ENCODE results near the gene UCP3. TPM values are rescaled to one million over a fixed set of nuclear protein-coding genes. Genes with fewer than 3 reads are reported as not detected.

Gene UCP3
- total RNA-seq, 1 donor from 2014 or later = 5.7 TPM

GRCh38 chr11:74044538-74044937 lies 35.7 kb upstream of the UCP3 start:
- peaks cover 72% of the 10 kb centered on the region for H3K36me3 Mint-ChIP-seq (ENCODE audit: low read depth)
- no peaks in the 10 kb centered on the region for H3K27me3 Mint-ChIP-seq
- no peak for DNase-seq
- no peak overlapping the region for H3K27ac Mint-ChIP-seq
- H3K4me3 Mint-ChIP-seq = no peak overlapping the region
- no peak for TF ChIP-seq CTCF (IDR thresholded peaks at IDR 0.05)
- no peaks in the 10 kb centered on the region for H3K4me1 Mint-ChIP-seq
- POLR2A ChIA-PET = no interaction called here
- CTCF ChIA-PET = no interaction called here
- H3K9me3 Mint-ChIP-seq = no peaks in the 10 kb centered on the region
- intact Hi-C loops (cut with micrococcal nuclease) = no loop called here
- ATAC-seq (ENCODE audit: low read depth) = no peak

- Mint-ChIP-seq H3K36me3 (ENCODE audit: low read depth) (peaks cover 72% of the 10 kb centered on the region), H3K27me3 (no peaks in the 10 kb centered on the region), H3K9me3 (no peaks in the 10 kb centered on the region), H3K4me1 (no peaks in the 10 kb centered on the region), H3K4me3 (no peak overlapping the region), H3K27ac (no peak overlapping the region)
- intact Hi-C loops (cut with micrococcal nuclease) = no loop called here
- POLR2A ChIA-PET = interaction anchor here (1.0 kb wide), 1 partner anchor 64 kb away, joined by 3 read pairs; no protein-coding TSS in a partner anchor
- DNase-seq (no peak), ATAC-seq (ENCODE audit: low read depth) (no peak)
- CTCF ChIA-PET = no interaction called here
- no peak for TF ChIP-seq CTCF (IDR thresholded peaks at IDR 0.05)
Observed at GRCh38 chr11:74043450-74043849, 34.6 kb upstream of the UCP3 start.

GRCh38 chr11:74037309-74037708 lies 28.4 kb upstream of the UCP3 start:
- intact Hi-C loops (cut with micrococcal nuclease) = no loop called here
- H3K4me1 Mint-ChIP-seq = no peaks in the 10 kb centered on the region
- no peaks in the 10 kb centered on the region for H3K27me3 Mint-ChIP-seq
- H3K27ac Mint-ChIP-seq = no peak overlapping the region
- POLR2A ChIA-PET = no interaction called here
- DNase-seq (no peak), ATAC-seq (ENCODE audit: low read depth) (no peak)
- H3K9me3 Mint-ChIP-seq = no peaks in the 10 kb centered on the region
- CTCF ChIA-PET = no interaction called here
- no peak for TF ChIP-seq CTCF (IDR thresholded peaks at IDR 0.05)
- H3K36me3 Mint-ChIP-seq (ENCODE audit: low read depth) = peaks cover 90% of the 10 kb centered on the region
- no peak overlapping the region for H3K4me3 Mint-ChIP-seq

GRCh38 chr11:74035264-74035663 lies 26.4 kb upstream of the UCP3 start:
- DNase-seq = no peak
- ChIA-PET CTCF (no interaction called here), POLR2A (no interaction called here)
- TF ChIP-seq CTCF (IDR thresholded peaks at IDR 0.05) = no peak
- Mint-ChIP-seq H3K27me3 (no peaks in the 10 kb centered on the region), H3K36me3 (ENCODE audit: low read depth) (peaks cover 90% of the 10 kb centered on the region), H3K9me3 (no peaks in the 10 kb centered on the region), H3K4me1 (peaks cover 7% of the 10 kb centered on the region), H3K4me3 (no peak overlapping the region), H3K27ac (no peak overlapping the region)
- intact Hi-C loops (cut with micrococcal nuclease) = no loop called here
- no peak for ATAC-seq (ENCODE audit: low read depth)

- no peaks in the 10 kb centered on the region for H3K27me3 Mint-ChIP-seq
- no peak for DNase-seq
- intact Hi-C loops (cut with micrococcal nuclease) = loop anchor here (1.0 to 5.0 kb wide), 2 partner anchors 36 to 69 kb away; no protein-coding TSS in a partner anchor
Observed at GRCh38 chr11:74033046-74033445, 24.2 kb upstream of the UCP3 start.

More at GRCh38 chr11:74033046-74033445, 24.2 kb upstream of the UCP3 start:
- Mint-ChIP-seq H3K4me3 (no peak overlapping the region), H3K36me3 (ENCODE audit: low read depth) (peaks cover 89% of the 10 kb centered on the region), H3K27ac (no peak overlapping the region), H3K9me3 (no peaks in the 10 kb centered on the region), H3K4me1 (peaks cover 7% of the 10 kb centered on the region)
- ATAC-seq (ENCODE audit: low read depth) = peak; percentile 40
- POLR2A ChIA-PET = interaction anchor here (0.6 to 1.4 kb wide), 2 partner anchors 39 to 63 kb away, joined by 3 read pairs; no protein-coding TSS in a partner anchor
- TF ChIP-seq CTCF (IDR thresholded peaks at IDR 0.05) = no peak
- CTCF ChIA-PET = interaction anchor here (1.0 to 3.0 kb wide), 3 partner anchors 63 to 75 kb away, joined by 3 to 16 read pairs (median 6); no protein-coding TSS in a partner anchor
